HG03064 (cell line): Measurements from ENCODE around the gene DPEP2.
"Not testable (repeated sequence)": the region's sequence is repeated elsewhere in the genome, so short reads cannot be mapped to it uniquely, and the experiment has no call there.

Experiments used
- ATAC-seq: cut with Tn5 transposase; IDR thresholded peaks from one replicate; pipeline ENCODE4 v1.9.1; 2021; ENCODE audit warnings: low read depth; ENCODE audit not compliant: unreplicated experiment

The DPEP2 gene

GRCh38 chr16:67977469-67978227, 21.6 kb downstream of the DPEP2 start:
- ATAC-seq: no peak

DNA sequence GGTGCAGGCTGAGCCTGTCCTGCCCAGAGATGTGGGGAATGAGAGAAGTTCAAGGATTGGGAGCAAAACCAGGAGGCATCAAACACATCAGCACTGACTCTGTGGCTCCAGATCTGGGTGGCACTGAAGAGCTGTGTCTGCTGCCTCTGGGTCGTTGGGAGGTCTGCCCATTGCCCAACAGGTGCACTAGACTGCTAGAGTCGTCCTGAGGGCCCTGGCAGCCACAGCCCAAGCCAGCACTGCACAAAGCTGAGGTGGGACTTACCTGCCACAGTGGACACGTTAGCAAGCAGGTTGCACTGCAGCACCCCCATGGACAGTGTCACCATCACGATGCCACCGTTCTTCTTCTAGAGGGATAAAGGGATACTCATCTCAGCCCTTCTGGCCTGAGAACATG, 22.3 kb downstream of the DPEP2 start:
- no peak for ATAC-seq

- ATAC-seq: no peak
Observed at GRCh38 chr16:67976205-67976604, 23.1 kb downstream of the DPEP2 start.

- no peak for ATAC-seq
Observed at GRCh38 chr16:67975321-67976105, 23.8 kb downstream of the DPEP2 start.

GRCh38 chr16:67972285-67972684, 27.0 kb downstream of the DPEP2 start:
- not testable (repeated sequence) for ATAC-seq

DNA sequence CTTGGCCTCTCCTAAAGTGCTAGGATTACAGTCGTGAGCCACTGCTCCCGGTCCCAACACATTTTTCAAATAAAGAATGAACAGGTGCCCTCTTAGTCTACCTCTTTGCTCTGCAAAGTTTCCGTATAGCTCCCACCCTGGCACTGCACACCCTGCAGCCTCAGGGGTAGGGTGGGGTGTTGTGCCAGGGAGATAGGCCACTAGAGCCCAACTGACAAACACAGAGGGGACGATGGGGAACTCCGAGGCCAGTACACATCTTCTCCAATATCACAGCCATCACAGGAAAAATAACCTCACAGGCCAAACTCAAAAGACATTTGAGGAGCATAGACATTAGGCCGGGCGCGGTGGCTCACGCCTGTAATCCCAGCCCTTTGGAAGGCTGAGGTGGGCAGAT, 28.2 kb downstream of the DPEP2 start:
- no peak for ATAC-seq

GRCh38 chr16:67969254-67970039, 29.8 kb downstream of the DPEP2 start:
- no peak for ATAC-seq

- peak; percentile 77 for ATAC-seq
Observed at GRCh38 chr16:67968400-67969253, 30.7 kb downstream of the DPEP2 start, which contains the start of gene SLC12A4. TSS of gene SLC12A4 (minus strand) at chr16:67968637. CDS start at chr16:67968553, 84 bp downstream.

GRCh38 chr16:67967958-67968399, 31.3 kb downstream of the DPEP2 start:
- ATAC-seq: peak; percentile 38

- ATAC-seq: no peak
Observed at GRCh38 chr16:67967183-67967957, 31.9 kb downstream of the DPEP2 start.

DNA sequence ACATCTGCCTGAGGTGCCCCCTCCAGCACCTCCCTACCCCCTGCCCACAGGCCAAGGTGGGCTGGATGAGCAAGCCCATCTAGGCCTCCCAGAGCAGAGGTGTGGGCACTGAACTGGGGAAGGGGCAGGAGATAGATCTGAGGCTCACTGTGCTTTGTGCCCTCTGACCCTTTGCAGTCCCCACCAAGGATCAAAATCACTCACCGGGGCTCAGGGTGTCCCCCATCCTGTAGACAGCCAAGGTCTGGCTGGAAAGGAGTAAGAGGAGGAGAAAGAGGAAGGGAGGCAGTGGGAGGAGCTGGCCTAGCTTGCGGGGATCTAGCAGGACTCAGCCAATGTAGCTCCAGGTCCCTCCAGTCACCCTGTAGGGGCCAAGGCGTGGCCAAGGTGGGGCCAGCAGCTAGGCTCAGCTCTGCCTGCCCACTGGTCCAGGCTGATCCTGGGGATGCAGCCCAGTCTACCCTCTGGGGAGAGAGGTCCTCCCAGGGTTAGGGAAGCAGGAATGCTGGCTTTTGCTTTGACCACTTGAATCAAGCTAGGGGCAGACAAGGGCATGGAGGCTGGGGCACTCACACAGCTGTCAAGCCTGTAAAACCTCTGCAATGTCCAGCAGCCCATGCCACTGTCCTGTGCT, 32.6 kb downstream of the DPEP2 start:
- ATAC-seq: no peak

DNA sequence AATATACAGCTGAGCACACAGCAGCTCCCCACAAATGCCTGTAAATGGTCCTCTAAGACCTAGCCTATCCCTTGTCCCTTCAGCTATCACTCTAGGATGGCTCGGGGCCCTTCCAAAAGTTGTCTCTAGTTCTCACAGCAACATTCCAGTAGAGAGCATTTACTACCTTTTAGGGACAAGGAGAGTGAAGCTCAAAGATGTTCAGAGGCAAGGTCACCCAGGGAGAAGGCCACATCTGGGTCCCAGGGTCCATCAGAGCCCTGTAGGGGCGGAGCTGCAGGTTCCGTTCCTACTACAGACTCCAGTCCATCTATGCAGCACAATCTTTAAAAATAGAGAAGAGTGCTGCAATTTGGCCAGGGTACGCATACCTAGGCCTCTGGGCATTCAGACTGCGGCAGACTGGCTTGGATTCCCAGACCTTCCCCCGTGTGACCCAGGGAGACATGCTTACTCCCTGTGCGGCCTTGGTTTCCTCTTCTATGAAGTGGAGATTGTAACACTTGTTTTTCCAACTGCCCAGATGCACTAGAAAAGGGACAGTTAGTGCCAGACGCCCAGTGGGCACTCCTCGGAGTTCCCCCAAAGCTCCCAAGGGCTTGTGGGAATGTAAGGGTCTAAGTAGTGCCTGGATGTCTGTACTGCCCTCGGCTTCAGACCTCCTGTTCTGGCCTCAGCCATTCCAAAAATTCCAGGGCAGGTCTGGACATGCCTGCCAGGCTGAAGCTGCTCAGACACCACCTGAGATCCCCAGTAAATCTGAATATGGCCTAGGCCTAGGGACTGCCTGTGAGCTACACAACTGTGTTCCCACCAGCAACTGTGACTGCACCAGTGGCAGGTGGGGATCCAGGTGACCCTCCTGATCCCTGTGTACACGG, 33.4 kb downstream of the DPEP2 start:
- ATAC-seq: no peak

DNA sequence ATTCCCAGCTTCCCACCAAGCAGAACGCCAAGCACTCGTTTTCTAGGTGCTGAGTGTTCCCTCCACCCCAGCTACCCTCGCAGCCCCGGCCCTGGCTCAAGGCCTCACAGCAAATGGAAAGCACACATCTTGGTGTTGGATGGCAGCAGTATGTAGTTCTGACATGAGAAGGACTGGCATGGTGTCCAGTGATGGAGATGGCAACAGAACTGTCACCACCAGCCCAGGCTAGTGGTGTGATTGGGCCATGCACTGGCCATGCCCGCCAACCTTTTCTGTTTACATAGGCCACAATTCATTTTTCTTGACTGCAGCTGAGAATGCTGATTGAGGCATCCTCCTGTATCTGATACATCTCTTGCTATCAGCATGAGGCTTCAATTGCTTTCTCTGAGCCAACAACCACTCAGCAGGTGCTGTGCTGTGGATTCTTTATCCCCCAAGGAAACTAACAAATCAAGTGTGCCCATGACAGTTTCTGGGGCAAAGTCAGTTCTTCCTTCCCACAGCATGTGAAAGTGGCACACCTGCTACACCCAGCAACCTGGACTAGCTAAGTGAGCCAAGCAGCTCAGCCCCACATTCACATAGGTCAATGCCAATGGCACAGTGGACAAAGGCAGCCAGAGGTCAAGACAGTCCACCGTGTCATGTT, 34.7 kb downstream of the DPEP2 start:
- ATAC-seq: no peak

GRCh38 chr16:67963662-67964321, 35.5 kb downstream of the DPEP2 start:
- no peak for ATAC-seq

GRCh38 chr16:67963292-67963661, 36.0 kb downstream of the DPEP2 start:
- ATAC-seq: no peak

GRCh38 chr16:67962135-67962534, 37.1 kb downstream of the DPEP2 start:
- no peak for ATAC-seq

GRCh38 chr16:67961551-67961957, 37.7 kb downstream of the DPEP2 start:
- no peak for ATAC-seq
